Activated CD4-positive, alpha-beta T cell treated with anti-CD3 and anti-CD28 coated beads, Interleukin-10, Interleukin-2, amounts not matched to agents 100 ng/mL and 50 ng/mL, durations not matched to agents 16 hours and 8 hours (primary cell): ENCODE data around the gene MVK.
"Not testable (repeated sequence)": the region's sequence is repeated elsewhere in the genome, so short reads cannot be mapped to it uniquely, and the experiment has no call there.

Source experiments
- DNase-seq: peaks from one replicate; pipeline ENCODE4 v3.0.0-alpha.2; 2020

MVK gene

GRCh38 chr12:109592905-109593272 is 19.3 kb downstream of the MVK start:
- DNase-seq, result no peak

GRCh38 chr12:109594556-109595317 is 21.1 kb downstream of the MVK start:
- DNase-seq, result no peak

- peak; percentile 64 for DNase-seq
These were observed 21.8 kb downstream of the MVK start for GRCh38 chr12:109595321-109595902.

DNA sequence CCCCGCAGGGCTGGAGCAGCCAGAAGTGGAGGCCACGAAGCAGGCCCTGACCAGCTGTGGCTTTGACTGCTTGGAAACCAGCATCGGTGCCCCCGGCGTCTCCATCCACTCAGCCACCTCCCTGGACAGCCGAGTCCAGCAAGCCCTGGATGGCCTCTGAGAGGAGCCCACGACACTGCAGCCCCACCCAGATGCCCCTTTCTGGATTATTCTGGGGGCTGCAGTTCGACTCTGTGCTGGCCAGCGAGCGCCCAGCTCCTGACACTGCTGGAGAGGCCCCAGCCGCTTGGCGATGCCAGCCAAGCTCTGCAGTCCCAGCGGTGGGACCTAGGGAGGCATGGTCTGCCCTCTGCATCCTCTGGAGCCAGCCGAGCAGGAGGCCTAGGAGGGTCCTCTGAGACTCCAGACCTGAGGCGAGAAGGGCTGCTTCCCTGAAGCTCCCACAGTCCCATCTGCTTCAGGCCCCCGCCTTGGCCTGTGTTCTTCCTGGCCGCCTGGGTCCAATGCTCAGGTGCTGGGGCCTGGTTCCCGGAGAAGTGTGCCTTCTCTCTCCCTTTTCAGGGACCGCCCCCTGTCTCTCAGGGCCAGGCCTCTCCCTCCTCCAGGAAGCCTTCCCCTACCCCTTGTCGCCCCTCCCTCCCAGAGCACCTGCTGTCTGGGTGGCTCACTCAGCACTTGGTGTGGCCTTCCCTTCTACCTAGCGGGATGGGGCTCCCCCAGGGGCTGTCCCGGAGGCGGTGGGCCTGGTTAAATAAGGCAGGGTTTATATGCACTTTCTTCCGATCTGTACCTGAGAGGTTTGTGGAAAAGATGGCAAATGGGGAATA is 23.0 kb downstream of the MVK start:
- no peak for DNase-seq

- DNase-seq, result no peak
These were observed 23.8 kb downstream of the MVK start for GRCh38 chr12:109597414-109597794.

GRCh38 chr12:109597795-109598427 is 24.3 kb downstream of the MVK start:
- DNase-seq, result peak; percentile 72

DNA sequence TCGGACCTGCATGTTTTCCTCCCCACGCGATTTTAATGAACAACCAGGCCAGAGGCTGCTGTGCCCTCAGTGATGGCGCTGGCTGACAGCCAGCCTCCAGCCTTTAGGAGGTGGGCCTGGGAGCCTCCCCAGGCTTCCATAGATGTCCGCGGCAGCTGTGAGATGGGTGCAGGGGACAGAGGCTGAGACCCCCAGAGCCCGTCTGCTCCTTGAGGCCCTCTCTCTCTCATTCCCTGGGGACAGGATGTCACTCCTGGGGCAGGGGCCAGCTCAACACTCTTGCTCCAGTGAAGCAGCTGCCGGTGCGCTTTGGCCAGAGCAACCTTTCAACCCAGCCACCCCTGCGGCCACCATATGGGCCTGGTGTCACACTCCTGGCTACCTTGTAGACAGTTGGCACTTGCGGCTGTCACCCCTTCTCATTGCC is 24.8 kb downstream of the MVK start:
- no peak for DNase-seq

- DNase-seq, result no peak
These were observed 25.5 kb downstream of the MVK start for GRCh38 chr12:109599087-109599486.

DNA sequence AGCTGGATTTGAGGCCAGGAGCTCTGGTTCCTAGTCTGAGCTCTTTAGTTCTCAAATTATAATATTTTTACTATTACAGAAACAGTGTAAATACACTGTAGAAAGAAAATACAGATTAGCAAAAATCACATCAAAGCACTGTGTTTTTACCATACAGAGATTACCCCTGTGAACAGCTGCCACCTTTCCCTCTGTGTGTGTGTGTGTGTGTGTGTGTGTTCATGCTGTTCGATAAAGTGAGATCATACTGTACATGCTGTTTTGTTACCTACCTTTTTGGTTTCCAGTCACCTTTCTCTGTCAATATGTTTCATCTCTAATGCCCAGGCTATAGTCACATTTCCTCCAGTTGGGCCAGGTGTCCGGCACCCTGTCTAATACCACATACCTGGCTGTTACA is 26.9 kb downstream of the MVK start:
- DNase-seq, result no peak

- DNase-seq, result no peak
These were observed 27.4 kb downstream of the MVK start for GRCh38 chr12:109600995-109601394.

GRCh38 chr12:109601557-109601956 is 28.0 kb downstream of the MVK start:
- DNase-seq, result no peak

GRCh38 chr12:109602132-109602531 is 28.5 kb downstream of the MVK start:
- DNase-seq, result not testable (repeated sequence)

DNA sequence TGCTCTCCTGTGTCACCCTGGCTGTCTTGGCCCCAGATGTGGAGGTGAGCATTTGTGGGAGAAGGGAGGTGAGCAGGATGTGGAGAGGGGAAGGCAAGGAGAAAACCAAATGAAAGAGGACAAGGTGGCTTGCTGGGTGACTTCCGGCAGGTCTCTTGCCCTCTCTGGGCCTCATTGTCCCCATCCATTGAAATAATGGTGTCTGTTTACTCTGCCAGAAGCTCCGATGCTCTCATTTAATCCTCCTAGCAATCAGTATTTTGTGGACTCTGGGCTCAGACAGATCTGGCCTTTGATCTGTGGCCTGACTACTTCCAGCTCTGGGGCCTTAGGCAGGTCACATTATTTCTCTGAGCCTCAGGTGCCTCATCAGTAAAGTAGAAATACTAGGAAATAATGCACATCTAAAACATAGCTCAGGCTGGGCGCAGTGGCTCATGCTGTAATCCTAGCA is 30.6 kb downstream of the MVK start:
- no peak for DNase-seq

GRCh38 chr12:109605016-109605415 is 31.4 kb downstream of the MVK start:
- no peak for DNase-seq

DNA sequence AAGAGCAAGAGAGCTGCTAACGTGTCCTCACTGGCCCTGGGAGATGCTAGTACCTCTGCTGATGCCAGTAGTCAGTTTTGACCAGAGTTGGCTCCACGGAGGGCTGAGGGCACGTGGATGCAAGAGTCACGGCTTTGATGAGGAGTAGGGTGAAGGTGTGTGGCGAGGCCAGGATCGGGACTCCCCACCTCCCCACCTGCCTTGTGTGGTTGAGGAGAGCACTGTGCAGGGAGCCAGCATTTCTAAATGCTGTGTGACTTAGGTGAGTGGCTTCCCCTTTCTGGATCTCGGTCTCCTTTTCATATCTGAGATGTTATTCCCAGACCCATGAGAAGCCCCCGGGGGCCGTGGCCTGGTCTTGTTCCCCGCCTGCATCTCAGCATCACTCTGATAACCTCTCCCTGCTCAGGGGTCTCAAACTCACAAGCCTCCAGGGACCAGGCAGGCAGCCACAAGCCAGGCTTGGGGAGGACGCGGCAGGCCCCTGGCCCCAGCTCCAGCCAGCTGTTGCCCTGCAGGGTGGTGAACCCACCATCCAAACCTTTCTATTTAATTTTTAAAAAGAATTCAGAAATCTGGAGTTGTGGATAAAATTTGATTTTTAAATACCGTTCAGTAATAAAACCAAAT is 32.1 kb downstream of the MVK start:
- DNase-seq, result no peak

DNA sequence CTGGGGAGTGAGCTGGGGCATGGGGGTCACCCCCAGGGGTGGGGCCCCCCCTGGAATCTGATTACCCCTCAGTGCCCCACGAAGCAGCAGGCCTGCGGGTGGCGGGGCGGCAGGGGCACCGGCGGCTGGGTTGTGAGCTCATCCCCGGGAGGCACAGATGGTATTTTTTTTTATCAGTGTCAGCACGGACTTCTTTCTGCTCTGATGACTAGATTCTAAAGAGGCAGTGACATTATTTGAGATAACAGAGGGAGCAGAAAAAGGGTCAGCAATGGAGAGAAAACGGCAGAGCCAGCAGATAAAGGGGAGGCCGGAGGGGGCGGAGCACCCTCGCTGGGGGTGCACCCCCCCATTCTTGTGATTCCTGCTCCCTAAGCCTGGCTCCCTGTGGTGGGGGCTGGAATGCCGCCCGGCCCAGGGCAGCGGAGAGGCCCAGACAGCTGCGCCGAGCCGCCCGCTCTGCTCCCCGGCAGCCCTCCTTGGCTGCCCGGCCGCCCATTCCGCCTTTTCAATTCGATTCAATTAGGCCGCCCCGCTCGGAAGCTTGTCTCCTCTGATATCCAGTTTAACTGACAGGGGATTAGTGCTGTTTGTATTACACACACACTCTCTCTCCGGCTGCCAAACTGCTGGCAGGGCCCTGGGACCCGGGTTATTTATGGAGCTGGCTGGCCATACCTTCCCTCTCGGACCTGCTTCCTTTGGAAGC is 32.9 kb downstream of the MVK start:
- no peak for DNase-seq

- no peak for DNase-seq
These were observed 34.0 kb downstream of the MVK start for GRCh38 chr12:109607618-109608017.

DNA sequence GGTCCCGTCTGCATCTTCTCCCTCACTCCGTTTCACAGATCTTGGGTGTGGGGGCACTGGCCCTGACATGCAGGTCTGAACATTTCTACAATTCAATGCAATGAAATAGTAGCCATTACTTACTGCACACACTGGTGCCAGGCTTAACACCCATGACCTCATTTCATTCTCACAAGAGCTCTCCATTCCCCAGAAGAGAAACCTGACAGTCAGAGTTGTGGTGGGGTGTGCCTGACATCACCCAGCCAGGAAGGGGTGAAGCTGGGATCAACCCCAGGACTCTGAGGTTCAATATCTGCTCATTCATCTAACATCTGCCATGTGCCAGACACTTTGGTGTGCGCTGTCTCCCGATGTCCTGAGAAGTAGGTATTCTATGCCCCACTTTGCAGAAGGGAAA is 34.7 kb downstream of the MVK start:
- DNase-seq, result no peak

GRCh38 chr12:109608793-109609192 is 35.2 kb downstream of the MVK start:
- no peak for DNase-seq

DNA sequence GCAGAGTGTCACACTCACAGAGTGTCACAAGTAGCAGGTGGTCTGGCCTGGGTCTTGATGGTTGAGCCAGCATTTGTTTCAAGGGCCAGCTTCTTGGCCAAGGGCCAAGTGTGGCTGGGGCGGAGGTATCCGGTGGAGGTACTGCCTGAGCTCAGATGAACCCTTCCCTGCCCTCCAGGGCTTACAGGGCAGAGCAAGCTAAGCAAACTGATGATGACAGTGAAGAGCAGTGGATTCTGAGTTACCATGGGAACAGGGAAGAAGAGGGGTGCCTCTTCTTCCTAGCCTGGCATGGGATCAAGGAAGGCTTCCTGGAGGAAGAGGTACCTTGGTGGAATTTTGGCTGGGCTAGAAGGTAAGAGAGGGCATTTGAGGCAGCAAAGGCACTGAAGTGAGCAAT is 35.7 kb downstream of the MVK start:
- no peak for DNase-seq

GRCh38 chr12:109610523-109610922 is 36.9 kb downstream of the MVK start:
- DNase-seq, result no peak

DNA sequence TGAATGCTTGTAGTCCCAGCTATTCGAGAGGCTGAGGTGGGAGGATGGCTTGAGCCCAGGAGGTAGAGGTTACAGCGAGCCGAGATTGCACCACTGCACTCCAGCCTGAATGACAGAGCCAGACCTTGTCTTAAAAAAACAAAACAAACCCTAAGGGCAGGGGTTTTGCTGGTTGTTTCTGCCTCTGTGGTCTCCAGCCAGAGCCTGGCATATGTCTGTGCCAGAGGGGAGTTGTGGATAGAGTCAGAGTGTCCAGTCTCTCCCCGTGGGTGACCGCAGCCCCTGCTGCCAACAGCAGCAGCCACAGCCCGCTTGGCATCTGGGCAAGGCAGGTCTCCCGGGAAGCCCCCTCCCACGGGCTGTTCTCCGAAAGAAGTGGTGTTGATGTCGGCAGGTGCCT is 37.6 kb downstream of the MVK start:
- DNase-seq, result no peak
